ENCODE results near the gene HIKESHI.

HIKESHI gene

GRCh38 chr11:86335131-86335767 is 33.2 kb downstream of the HIKESHI start:
- no peak for TF ChIP-seq ZBTB7A (IDR thresholded peaks at IDR 0.05; ENCODE audit: low read depth)
- no peak for TF ChIP-seq EGR1 (IDR thresholded peaks at IDR 0.05)
- no peak for TF ChIP-seq FOXM1 (IDR thresholded peaks at IDR 0.05; ENCODE audit: borderline replicate concordance, low read depth)
- TF ChIP-seq YY1 (IDR thresholded peaks at IDR 0.05; ENCODE audit: low read depth): no peak
- TF ChIP-seq NFIC (IDR thresholded peaks at IDR 0.05): no peak
- no peak for TF ChIP-seq MAX (IDR thresholded peaks at IDR 0.05)
- no peak for TF ChIP-seq EP300 (IDR thresholded peaks at IDR 0.05; ENCODE audit: borderline replicate concordance)
- no peak for TF ChIP-seq USF1 (IDR thresholded peaks at IDR 0.05)
- TF ChIP-seq TCF12 (IDR thresholded peaks at IDR 0.05; ENCODE audit: low read depth): no peak
- TF ChIP-seq CEBPB (IDR thresholded peaks at IDR 0.05): no peak
- TF ChIP-seq TAF1 (IDR thresholded peaks at IDR 0.05; ENCODE audit: low read depth): no peak
- TF ChIP-seq TEAD4 (IDR thresholded peaks at IDR 0.05): no peak
- no peak for TF ChIP-seq RAD21 (IDR thresholded peaks at IDR 0.05; ENCODE audit: low read depth)
- TF ChIP-seq CREB1 (IDR thresholded peaks at IDR 0.05; ENCODE audit: low read depth): no peak
- TF ChIP-seq REST (IDR thresholded peaks at IDR 0.05; ENCODE audit: low read depth): no peak

GRCh38 chr11:86337227-86337626 is 35.2 kb downstream of the HIKESHI start:
- no peak for TF ChIP-seq EGR1 (IDR thresholded peaks at IDR 0.05)
- no peak for TF ChIP-seq ZBTB7A (IDR thresholded peaks at IDR 0.05; ENCODE audit: low read depth)
- TF ChIP-seq TAF1 (IDR thresholded peaks at IDR 0.05; ENCODE audit: low read depth): no peak
- no peak for TF ChIP-seq EP300 (IDR thresholded peaks at IDR 0.05; ENCODE audit: borderline replicate concordance)
- TF ChIP-seq CREB1 (IDR thresholded peaks at IDR 0.05; ENCODE audit: low read depth): no peak

- TF ChIP-seq CEBPB (IDR thresholded peaks at IDR 0.05): no peak
- no peak for TF ChIP-seq TCF12 (IDR thresholded peaks at IDR 0.05; ENCODE audit: low read depth)
- no peak for TF ChIP-seq ZBTB7A (IDR thresholded peaks at IDR 0.05; ENCODE audit: low read depth)
- no peak for TF ChIP-seq FOXM1 (IDR thresholded peaks at IDR 0.05; ENCODE audit: borderline replicate concordance, low read depth)
- TF ChIP-seq MAX (IDR thresholded peaks at IDR 0.05): no peak
Measured at GRCh38 chr11:86341382-86341781, 39.3 kb downstream of the HIKESHI start.

- TF ChIP-seq RAD21 (IDR thresholded peaks at IDR 0.05; ENCODE audit: low read depth) (no peak), ZBTB7A (IDR thresholded peaks at IDR 0.05; ENCODE audit: low read depth) (no peak), FOXM1 (IDR thresholded peaks at IDR 0.05; ENCODE audit: borderline replicate concordance, low read depth) (no peak), REST (IDR thresholded peaks at IDR 0.05; ENCODE audit: low read depth) (no peak), TEAD4 (IDR thresholded peaks at IDR 0.05) (no peak), TCF12 (IDR thresholded peaks at IDR 0.05; ENCODE audit: low read depth) (no peak), CREB1 (IDR thresholded peaks at IDR 0.05; ENCODE audit: low read depth) (no peak), CEBPB (IDR thresholded peaks at IDR 0.05) (no peak), MAX (IDR thresholded peaks at IDR 0.05) (no peak), NFIC (IDR thresholded peaks at IDR 0.05) (no peak)
Measured at GRCh38 chr11:86346513-86346912, 44.5 kb downstream of the HIKESHI start.

GRCh38 chr11:86355256-86355655 is 53.2 kb downstream of the HIKESHI start:
- TF ChIP-seq MAX (IDR thresholded peaks at IDR 0.05) (peak; percentile 60), REST (IDR thresholded peaks at IDR 0.05; ENCODE audit: low read depth) (no peak), RAD21 (IDR thresholded peaks at IDR 0.05; ENCODE audit: low read depth) (peak; percentile 55), EGR1 (IDR thresholded peaks at IDR 0.05) (no peak)
